Dendritic cell treated with granulocyte-macrophage colony-stimulating factor and Interleukin-4, amounts not matched to agents 40 ng/mL and 50 ng/mL, for 4 days (primary cell): ENCODE data around the gene ACSS1.

Experiments used
- H3K27ac Mint-ChIP-seq: one replicate; pipeline ENCODE4 v1.8.0; 2022; ENCODE audit warnings: mild to moderate bottlenecking, mixed read lengths
- H3K27me3 Mint-ChIP-seq: one replicate; pipeline ENCODE4 v1.8.0; 2022; ENCODE audit warnings: mild to moderate bottlenecking, mixed read lengths
- H3K36me3 Mint-ChIP-seq: one replicate; pipeline ENCODE4 v1.8.0; 2022; ENCODE audit warnings: low read depth, mixed read lengths
- H3K4me1 Mint-ChIP-seq: one replicate; pipeline ENCODE4 v1.8.0; 2022; ENCODE audit warnings: low read depth, mixed read lengths
- H3K4me3 Mint-ChIP-seq: one replicate; pipeline ENCODE4 v1.8.0; 2022; ENCODE audit warnings: mild to moderate bottlenecking, moderate library complexity, mixed read lengths
- H3K9me3 Mint-ChIP-seq: one replicate; pipeline ENCODE4 v1.8.0; 2022; ENCODE audit warnings: mixed read lengths
- intact Hi-C: fragments of 100-400 bp; cut with micrococcal nuclease; formaldehyde crosslinking; loops from one replicate; pipeline ENCODE4 v1.15.0; 2022

ACSS1 gene

DNA sequence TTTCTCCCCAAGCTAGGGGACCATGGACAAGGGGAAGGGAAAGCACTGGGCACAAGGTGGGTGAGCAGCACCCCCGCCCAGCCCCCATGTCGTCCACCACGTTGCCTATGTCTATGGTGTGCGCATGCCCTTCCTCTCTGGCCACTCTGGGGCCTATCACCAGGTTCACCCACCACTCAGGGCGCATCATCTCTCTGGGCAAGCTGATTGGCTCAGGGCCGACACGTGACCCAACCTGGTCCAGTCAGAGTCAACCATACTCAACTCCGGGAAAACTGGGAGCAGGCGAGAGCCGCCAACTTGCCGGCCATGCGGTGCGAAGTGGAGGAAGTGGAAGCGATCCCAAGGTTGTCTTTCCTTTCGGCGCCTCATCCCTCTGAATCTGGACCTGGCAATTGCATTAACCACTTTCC, 25.9 kb downstream of the ACSS1 start:
- intact Hi-C loops: no loop called here
- Mint-ChIP-seq H3K27me3 (no peaks in the 10 kb centered on the region), H3K9me3 (no peaks in the 10 kb centered on the region), H3K27ac (no peak overlapping the region), H3K36me3 (peaks cover 37% of the 10 kb centered on the region), H3K4me3 (no peak overlapping the region), H3K4me1 (peaks cover 19% of the 10 kb centered on the region)

DNA sequence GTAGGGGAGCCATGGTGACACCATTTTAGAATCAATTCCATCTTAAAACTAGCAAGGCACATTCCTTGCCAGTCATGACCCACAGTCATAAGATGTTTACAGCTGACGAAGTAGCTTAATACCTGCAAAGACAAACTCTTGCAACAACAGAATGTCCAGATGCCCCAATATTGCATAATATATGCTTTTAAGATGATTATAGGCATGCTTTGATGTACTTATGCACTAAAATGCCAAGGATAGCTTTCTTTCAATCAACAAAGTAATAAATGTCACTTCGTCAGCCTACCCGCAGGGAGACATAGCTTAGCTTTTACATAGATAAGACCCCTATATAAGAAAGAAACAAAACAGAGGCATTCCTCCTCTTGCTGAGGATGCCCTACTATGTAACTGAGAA, 26.7 kb downstream of the ACSS1 start:
- H3K4me3 Mint-ChIP-seq: no peak overlapping the region
- intact Hi-C loops: no loop called here
- H3K9me3 Mint-ChIP-seq: no peaks in the 10 kb centered on the region
- H3K36me3 Mint-ChIP-seq: peaks cover 37% of the 10 kb centered on the region
- H3K4me1 Mint-ChIP-seq: peaks cover 10% of the 10 kb centered on the region
- H3K27me3 Mint-ChIP-seq: no peaks in the 10 kb centered on the region
- no peak overlapping the region for H3K27ac Mint-ChIP-seq

DNA sequence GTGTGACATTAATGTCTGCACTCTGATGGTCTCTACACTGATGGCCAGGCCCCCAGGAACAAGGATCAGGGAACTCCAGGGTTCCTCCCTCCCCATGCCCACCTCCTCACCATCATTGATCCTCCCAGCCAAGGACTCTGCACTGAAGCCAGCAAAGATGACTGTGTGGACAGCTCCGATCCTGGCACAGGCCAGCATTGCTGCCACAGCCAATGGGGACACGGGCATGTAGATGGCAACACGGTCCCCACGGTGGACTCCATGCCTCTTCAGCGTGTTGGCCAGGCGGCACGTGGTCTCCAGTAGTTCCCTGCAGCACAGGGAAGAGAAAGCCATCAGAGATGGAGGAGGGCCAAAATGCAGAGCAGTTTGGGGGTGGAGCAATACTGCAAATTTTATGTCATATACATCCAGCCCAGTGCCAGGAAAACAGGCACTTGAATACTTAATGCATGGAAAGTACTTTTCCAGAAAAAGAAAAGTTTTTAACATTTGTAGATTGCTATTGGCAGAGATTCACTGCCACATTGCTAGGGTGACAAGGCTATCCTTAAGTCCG, 27.2 kb downstream of the ACSS1 start:
- H3K4me3 Mint-ChIP-seq: no peak overlapping the region
- H3K27me3 Mint-ChIP-seq: no peaks in the 10 kb centered on the region
- H3K4me1 Mint-ChIP-seq: peaks cover 6% of the 10 kb centered on the region
- peak overlapping the region; percentile 9 for H3K27ac Mint-ChIP-seq
- no peaks in the 10 kb centered on the region for H3K9me3 Mint-ChIP-seq
- H3K36me3 Mint-ChIP-seq: peaks cover 37% of the 10 kb centered on the region
- intact Hi-C loops: no loop called here

DNA sequence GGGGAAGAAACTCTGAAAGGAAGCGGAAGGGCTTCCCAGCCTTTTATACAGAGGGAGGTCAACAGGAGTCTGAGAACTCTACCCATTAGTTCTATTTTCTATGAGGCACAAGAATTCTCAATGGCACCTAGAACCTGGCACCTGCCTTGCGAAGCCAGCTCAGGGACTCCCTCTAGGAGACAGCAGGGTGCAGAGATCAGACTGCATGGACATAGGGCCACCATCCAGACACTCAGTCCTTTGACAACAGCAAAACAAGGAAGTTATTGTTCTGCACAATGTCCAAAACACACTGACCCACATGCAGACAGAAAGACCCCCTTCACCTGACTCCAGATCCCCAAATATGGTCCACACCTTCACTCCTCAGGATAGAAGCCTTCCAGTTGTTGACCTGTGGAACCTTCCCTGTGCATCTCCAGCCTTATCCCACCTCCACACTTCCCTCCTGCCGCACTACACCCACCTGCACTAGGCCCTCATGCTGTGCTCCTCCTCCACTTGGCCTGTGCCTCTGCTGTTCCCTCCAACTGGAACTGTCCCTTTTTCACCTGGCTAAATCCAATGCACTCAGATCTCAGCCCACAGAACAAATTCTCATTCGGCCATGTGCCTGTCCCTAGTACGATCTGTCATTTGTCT, 27.8 kb downstream of the ACSS1 start:
- intact Hi-C loops: no loop called here
- peaks cover 6% of the 10 kb centered on the region for H3K4me1 Mint-ChIP-seq
- H3K36me3 Mint-ChIP-seq: peaks cover 37% of the 10 kb centered on the region
- no peaks in the 10 kb centered on the region for H3K9me3 Mint-ChIP-seq
- no peaks in the 10 kb centered on the region for H3K27me3 Mint-ChIP-seq
- no peak overlapping the region for H3K4me3 Mint-ChIP-seq
- peak overlapping the region; percentile 9 for H3K27ac Mint-ChIP-seq

DNA sequence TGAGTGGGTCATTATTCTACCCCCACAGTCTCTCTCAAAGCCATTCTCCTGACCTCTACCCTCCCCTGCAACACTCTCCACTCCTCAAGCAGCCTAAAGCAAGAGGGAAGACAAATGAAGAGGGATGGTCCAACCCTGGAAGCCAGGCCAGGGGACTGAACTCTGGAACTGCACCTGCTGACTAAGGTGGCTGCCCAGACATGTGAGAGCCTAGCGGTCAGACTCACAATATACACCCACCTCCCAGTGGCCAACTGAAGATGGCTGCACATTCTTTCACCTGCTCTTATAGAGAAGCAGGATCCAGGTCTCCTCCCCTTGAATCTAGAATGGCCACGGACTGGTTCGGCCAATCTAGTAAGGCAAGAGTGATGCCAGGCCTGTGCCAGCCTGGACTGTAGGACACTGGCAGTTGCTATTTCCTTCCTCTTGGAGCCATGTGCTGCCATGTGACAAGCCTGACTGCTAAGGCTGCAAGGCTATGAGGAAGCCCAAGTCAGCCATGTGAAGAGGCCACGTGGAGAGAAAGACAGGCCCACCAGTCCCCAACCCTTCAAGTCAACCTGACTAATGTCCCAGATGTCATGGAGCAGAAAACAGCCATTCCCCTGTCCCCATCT, 31.8 kb downstream of the ACSS1 start:
- no peak overlapping the region for H3K4me3 Mint-ChIP-seq
- H3K27me3 Mint-ChIP-seq: no peaks in the 10 kb centered on the region
- H3K4me1 Mint-ChIP-seq: peaks cover 19% of the 10 kb centered on the region
- intact Hi-C loops: no loop called here
- H3K36me3 Mint-ChIP-seq: peaks cover 56% of the 10 kb centered on the region
- H3K27ac Mint-ChIP-seq: no peak overlapping the region
- H3K9me3 Mint-ChIP-seq: no peaks in the 10 kb centered on the region

DNA sequence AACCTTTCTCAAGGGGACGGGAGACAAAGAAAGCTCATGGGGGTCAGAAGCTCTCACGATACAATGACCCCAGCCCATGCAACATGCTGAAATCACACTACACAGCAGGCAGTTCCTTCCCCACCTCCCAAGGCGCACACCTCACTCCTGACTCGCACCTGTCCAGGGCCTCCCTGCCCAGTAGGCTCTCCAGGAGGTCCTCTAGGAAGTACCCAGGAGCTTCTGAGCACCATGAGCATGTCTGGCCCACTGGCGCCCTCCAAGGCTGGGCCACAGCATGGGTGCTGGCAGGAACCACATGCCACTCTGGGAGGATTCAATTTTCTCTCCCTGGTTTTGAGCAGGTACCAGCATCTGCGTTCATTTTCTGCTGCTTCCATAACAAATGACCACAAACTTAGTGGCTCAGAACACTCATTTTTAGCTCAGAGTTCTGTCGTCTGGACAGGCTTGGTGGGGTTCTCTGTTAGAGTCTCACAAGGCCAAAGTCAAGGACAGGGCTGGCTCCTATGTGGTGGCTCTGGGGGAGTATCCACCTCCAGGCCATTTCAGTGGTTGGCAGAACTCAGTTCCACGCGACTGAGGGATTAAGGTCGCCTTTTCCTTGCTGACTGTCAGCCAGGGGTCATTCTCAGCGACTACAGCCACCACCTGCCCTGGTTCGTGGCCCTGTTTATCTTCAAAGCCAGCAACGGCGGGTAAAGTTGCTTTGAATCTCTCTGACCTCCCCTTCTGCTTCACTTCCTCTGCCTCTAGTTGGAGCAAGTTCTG, 32.7 kb downstream of the ACSS1 start:
- Mint-ChIP-seq H3K4me3 (no peak overlapping the region), H3K4me1 (peaks cover 16% of the 10 kb centered on the region), H3K27me3 (no peaks in the 10 kb centered on the region), H3K9me3 (no peaks in the 10 kb centered on the region), H3K36me3 (peaks cover 57% of the 10 kb centered on the region), H3K27ac (no peak overlapping the region)
- intact Hi-C loops: no loop called here

DNA sequence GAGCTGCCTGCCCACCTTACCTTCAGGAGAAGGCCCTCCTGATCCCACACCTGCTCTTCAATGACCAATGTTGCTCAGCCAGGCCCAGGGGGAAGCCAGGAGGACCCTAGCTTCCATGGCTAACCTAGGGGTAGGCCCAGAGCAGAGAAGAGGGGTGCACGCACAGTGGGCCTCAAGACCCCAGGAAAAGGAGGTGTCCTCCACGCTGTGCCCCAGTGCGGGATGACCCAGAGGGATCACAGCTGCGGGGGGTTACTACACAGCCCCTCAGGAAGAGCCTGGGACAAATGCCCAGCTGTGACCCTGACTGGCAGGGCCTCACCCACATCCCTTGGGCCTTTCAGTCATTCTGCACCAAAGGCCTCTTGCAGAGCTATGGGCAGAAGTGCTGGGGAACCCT, 33.8 kb downstream of the ACSS1 start:
- H3K4me1 Mint-ChIP-seq: peaks cover 13% of the 10 kb centered on the region
- intact Hi-C loops: no loop called here
- H3K4me3 Mint-ChIP-seq: no peak overlapping the region
- no peaks in the 10 kb centered on the region for H3K27me3 Mint-ChIP-seq
- H3K9me3 Mint-ChIP-seq: no peaks in the 10 kb centered on the region
- H3K36me3 Mint-ChIP-seq: peaks cover 58% of the 10 kb centered on the region
- no peak overlapping the region for H3K27ac Mint-ChIP-seq

DNA sequence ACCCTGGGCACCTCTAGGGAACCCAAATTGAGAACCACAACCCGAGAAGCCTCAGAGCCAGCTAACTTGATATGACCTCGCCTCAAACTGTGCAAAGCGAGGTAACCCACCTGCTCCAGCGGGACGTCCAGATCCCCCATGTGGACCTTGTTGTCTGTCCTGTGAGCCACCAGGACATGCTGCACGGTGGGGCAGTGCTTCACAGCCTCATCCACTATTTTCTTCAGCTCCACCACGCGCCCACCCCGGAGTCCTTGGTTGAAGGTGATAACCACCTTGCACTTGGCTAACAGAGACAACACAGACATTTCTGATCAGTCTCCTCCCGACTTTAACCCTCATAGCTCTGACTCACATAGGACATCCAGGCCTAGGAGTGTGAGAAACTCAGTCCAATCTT, 34.6 kb downstream of the ACSS1 start:
- no peak overlapping the region for H3K4me3 Mint-ChIP-seq
- H3K27ac Mint-ChIP-seq: no peak overlapping the region
- no peaks in the 10 kb centered on the region for H3K9me3 Mint-ChIP-seq
- H3K27me3 Mint-ChIP-seq: no peaks in the 10 kb centered on the region
- peaks cover 13% of the 10 kb centered on the region for H3K4me1 Mint-ChIP-seq
- peaks cover 59% of the 10 kb centered on the region for H3K36me3 Mint-ChIP-seq
- intact Hi-C loops: no loop called here

DNA sequence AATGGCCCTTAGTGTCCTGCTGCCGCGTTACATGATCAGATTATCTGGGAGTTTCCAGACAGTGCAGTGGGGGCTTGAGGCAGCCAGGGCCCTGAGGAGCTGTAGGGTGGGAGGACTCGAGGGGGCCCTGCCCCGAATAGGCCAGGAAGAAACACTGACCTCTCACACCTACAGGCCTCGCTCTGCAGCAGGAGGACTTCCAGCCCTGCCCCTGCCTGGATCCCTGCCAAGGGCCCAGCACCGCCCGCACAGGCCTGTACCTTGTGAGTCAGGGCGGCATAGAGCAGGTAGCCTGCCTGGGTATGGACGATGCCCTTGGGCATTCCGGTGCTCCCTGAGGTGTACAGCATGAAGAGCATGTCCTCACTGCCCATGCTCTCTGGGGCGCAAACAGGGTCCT, 35.3 kb downstream of the ACSS1 start:
- Mint-ChIP-seq H3K9me3 (no peaks in the 10 kb centered on the region), H3K27me3 (no peaks in the 10 kb centered on the region), H3K4me1 (peaks cover 13% of the 10 kb centered on the region), H3K36me3 (peaks cover 65% of the 10 kb centered on the region), H3K27ac (no peak overlapping the region), H3K4me3 (no peak overlapping the region)
- intact Hi-C loops: no loop called here

DNA sequence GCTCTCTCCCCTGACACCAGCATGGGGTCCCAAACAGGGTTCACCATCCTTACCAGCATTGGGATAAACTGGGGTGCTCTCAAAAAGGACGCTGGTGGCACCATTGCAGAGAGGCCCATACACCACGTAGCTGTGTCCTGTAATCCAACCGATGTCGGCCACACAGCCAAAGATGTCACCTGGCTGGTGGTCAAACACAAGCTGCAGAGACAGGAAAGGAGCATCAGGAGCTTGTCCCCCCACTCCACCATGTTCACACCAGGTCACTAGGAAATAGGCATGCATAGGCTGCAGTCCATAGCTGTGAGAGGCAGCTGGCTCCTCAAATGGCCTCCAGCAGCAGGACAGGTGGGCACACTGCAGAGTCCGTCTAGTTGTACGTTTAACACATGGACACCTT, 36.6 kb downstream of the ACSS1 start:
- intact Hi-C loops: no loop called here
- peaks cover 78% of the 10 kb centered on the region for H3K36me3 Mint-ChIP-seq
- no peaks in the 10 kb centered on the region for H3K27me3 Mint-ChIP-seq
- no peak overlapping the region for H3K27ac Mint-ChIP-seq
- H3K9me3 Mint-ChIP-seq: no peaks in the 10 kb centered on the region
- H3K4me1 Mint-ChIP-seq: peaks cover 13% of the 10 kb centered on the region
- no peak overlapping the region for H3K4me3 Mint-ChIP-seq

DNA sequence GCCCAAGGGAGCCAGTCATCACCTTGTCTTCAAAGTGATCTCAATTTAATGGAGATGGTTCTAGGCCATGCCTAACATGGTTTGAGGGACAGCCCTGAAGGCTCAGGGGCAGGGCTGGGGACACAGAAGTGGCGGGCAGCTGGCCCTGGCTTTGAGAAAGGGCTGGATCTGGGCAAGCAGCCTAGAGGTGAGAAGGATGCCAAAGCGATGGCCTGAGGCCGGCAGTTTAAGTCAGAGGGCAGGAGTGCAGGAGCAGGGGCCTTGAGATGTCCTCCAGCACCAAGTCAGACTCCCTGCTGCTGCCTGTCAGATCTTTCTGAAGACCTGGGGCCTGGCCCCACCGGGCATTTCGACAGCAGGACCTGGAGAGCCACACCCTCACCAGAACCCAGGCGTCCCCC, 37.0 kb downstream of the ACSS1 start:
- H3K27me3 Mint-ChIP-seq: no peaks in the 10 kb centered on the region
- intact Hi-C loops: no loop called here
- peaks cover 83% of the 10 kb centered on the region for H3K36me3 Mint-ChIP-seq
- H3K27ac Mint-ChIP-seq: no peak overlapping the region
- H3K4me1 Mint-ChIP-seq: peaks cover 13% of the 10 kb centered on the region
- no peak overlapping the region for H3K4me3 Mint-ChIP-seq
- H3K9me3 Mint-ChIP-seq: no peaks in the 10 kb centered on the region

DNA sequence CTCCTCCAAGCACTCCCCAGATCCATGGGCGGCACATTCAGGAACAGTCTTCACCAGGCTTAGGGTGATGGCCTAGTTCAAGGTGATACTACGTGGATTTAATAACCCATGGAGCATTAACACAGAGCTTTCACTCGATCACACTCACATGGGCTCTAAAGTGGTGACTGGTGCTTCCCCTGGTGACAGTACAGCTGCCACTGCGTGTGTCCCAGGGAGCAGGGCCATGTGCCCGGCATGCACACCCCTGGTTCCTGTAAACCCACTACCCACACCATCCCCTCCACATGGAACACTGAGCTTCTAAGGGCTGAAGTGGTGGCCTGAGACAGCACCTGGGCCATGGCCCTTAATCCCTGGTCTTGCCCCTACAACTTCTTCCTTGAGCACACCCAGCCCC, 37.6 kb downstream of the ACSS1 start:
- intact Hi-C loops: no loop called here
- no peaks in the 10 kb centered on the region for H3K9me3 Mint-ChIP-seq
- H3K27me3 Mint-ChIP-seq: no peaks in the 10 kb centered on the region
- peaks cover 88% of the 10 kb centered on the region for H3K36me3 Mint-ChIP-seq
- no peak overlapping the region for H3K4me3 Mint-ChIP-seq
- H3K27ac Mint-ChIP-seq: no peak overlapping the region
- H3K4me1 Mint-ChIP-seq: peaks cover 13% of the 10 kb centered on the region

DNA sequence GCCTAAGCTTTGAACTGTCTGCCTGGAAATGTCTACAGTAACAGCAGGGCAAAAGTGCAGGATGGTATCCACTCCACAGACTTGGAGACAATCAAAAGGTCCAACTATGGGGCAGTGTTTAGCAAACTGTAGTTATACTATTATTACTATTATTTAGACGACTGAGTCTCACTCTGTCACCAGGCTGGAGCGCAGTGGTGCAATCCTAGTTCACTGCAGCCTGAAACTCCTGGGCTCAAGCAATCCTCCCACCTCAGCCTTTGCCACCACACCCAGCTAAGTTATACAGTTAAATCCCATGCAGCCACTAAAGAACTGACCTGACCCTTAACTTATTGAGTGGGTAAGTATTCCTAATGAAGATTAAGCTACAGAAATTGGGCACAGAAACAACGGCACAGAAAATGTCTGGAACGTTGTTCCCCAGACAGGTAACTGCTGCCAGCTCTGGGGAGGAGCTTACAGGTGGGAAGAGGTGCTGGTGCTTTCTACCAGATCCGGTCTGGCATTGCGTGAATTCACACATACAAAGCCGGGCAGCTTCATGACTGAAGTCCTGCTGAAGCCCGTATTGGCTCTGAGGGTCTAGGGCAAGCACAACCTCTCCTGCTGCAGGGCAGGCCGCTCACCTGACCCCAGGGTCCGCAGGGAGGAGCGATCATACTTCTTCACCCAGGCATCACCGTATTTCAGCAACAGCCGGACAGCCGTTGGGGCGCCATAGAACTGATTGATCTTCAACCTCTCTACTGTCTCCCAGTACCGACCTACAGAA, 38.4 kb downstream of the ACSS1 start:
- intact Hi-C loops: no loop called here
- Mint-ChIP-seq H3K4me1 (peaks cover 10% of the 10 kb centered on the region), H3K9me3 (no peaks in the 10 kb centered on the region), H3K4me3 (no peak overlapping the region), H3K27ac (no peak overlapping the region), H3K36me3 (peaks cover 96% of the 10 kb centered on the region), H3K27me3 (no peaks in the 10 kb centered on the region)

DNA sequence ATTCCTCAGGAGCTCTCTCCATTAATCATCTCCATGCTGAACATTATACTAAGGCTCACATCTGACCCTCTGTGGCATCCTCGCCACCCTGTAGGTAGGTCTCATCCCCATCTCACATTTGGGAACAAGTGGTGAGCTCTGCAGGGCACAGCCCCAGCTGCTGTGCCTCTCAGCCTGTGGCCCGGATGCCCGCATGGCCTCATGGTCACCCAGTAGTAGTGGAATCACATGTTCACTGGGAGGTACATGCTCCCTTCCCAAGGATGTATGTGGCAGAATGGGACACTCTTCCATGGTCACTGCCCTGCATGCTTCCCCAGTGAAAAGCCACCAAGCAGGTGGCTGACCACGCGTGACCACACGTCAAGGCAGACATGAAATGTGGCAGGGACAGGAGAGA, 39.1 kb downstream of the ACSS1 start:
- Mint-ChIP-seq H3K27me3 (no peaks in the 10 kb centered on the region), H3K9me3 (no peaks in the 10 kb centered on the region), H3K4me3 (no peak overlapping the region), H3K4me1 (peaks cover 3% of the 10 kb centered on the region), H3K36me3 (peaks cover 100% of the 10 kb centered on the region), H3K27ac (no peak overlapping the region)
- intact Hi-C loops: no loop called here
